ENCODE results near the gene CDC42BPA.

Gene CDC42BPA

DNA sequence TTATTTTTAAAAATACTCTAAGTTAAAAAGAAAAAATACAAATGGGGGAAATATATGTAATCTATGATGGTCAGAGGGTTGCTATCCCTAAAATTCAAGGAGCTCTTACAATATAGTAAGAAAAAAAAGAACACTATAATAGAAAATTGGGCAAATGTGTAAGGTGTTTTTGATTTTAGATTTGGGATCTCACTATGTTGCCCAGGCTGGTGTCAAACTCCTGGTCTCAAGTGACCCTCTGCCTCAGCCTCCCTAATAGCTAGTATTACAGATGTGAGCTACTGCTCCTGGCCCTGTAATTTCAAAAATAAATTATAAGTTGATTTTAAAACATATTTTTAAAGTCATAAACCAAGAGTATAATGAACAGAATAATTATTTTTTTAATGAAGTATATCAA is 45.9 kb downstream of the CDC42BPA start:
- Histone ChIP-seq H2BK5ac (ENCODE audit: low read depth, low read length, poor library complexity) (no peak overlapping the region), H3K27me3 (ENCODE audit: insufficient read depth, low read length) (no peaks in the 10 kb centered on the region), H3K79me2 (ENCODE audit: control insufficient read depth, insufficient read depth, low read length, poor library complexity) (no peaks in the 10 kb centered on the region), H4K91ac (ENCODE audit: low read depth, low read length) (no peak overlapping the region), H3K4me1 (ENCODE audit: control insufficient read depth in 1 of 2, insufficient read depth in 2 of 2, low read length in 2 of 2) (no peaks in the 10 kb centered on the region), H2AFZ (ENCODE audit: insufficient read depth, low read length, poor library complexity) (no peak overlapping the region), H3K4ac (ENCODE audit: low read depth, low read length) (no peak overlapping the region), H2BK12ac (ENCODE audit: low read length) (no peak overlapping the region), H3K23ac (ENCODE audit: low read length) (no peak overlapping the region), H3K27ac (ENCODE audit: low read depth, low read length) (no peak overlapping the region), H3K9me3 (ENCODE audit: insufficient read depth, low read depth, low read length) (no peaks in the 10 kb centered on the region), H3K36me3 (ENCODE audit: control insufficient read depth in 1 of 2, insufficient read depth in 2 of 2, low read length in 2 of 2) (no peaks in the 10 kb centered on the region), H4K12ac (ENCODE audit: low read depth, low read length) (no peak overlapping the region), H3K9ac (ENCODE audit: low read length) (no peak overlapping the region), H3K4me3 (ENCODE audit: low read depth, low read length) (no peak overlapping the region), H3K18ac (ENCODE audit: low read length) (no peak overlapping the region), H4K8ac (ENCODE audit: low read depth, low read length) (no peak overlapping the region), H3K79me1 (ENCODE audit: low read length) (no peaks in the 10 kb centered on the region), H3K4me2 (ENCODE audit: low read length) (no peak overlapping the region), H3K14ac (ENCODE audit: low read length) (no peak overlapping the region), H2AK5ac (ENCODE audit: low read length) (no peak overlapping the region), H2BK120ac (ENCODE audit: insufficient read depth, low read length, poor library complexity) (no peak overlapping the region)
- no peak for DNase-seq

DNA sequence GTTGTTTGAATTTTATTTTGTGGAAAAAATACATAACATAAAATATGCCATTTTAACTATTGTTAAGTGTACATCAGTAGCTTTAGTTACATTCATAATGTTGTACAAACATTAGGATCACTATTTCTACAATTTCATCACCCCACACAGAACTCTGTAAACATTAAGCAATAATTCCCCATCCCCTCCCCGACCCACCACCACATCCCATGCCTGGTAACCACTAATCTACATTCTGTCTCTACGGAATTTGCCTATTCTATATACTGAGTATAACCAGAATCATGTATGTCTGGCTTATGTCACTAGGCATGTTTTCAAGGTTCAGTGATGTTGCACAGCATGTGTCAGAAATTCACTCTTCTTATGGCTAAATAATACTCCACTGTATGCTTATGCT is 47.7 kb downstream of the CDC42BPA start:
- H3K4me1 ChIP-seq (ENCODE audit: control insufficient read depth in 1 of 2, insufficient read depth in 2 of 2, low read length in 2 of 2), result no peaks in the 10 kb centered on the region
- H3K23ac ChIP-seq (ENCODE audit: low read length), result no peak overlapping the region
- no peak overlapping the region for H3K4me3 ChIP-seq (ENCODE audit: low read depth, low read length)
- no CpG with 5 or more reads among the region's 2 CpGs for WGBS (ENCODE audit: extremely low coverage, insufficient coverage, insufficient read length)
- no peak overlapping the region for H2BK12ac ChIP-seq (ENCODE audit: low read length)
- H2AK5ac ChIP-seq (ENCODE audit: low read length), result no peak overlapping the region
- no peak overlapping the region for H3K4me2 ChIP-seq (ENCODE audit: low read length)
- H2BK5ac ChIP-seq (ENCODE audit: low read depth, low read length, poor library complexity), result no peak overlapping the region
- no peak overlapping the region for H3K4ac ChIP-seq (ENCODE audit: low read depth, low read length)
- no peaks in the 10 kb centered on the region for H3K36me3 ChIP-seq (ENCODE audit: control insufficient read depth in 1 of 2, insufficient read depth in 2 of 2, low read length in 2 of 2)
- H3K79me2 ChIP-seq (ENCODE audit: control insufficient read depth, insufficient read depth, low read length, poor library complexity), result no peaks in the 10 kb centered on the region
- no peaks in the 10 kb centered on the region for H3K9me3 ChIP-seq (ENCODE audit: insufficient read depth, low read depth, low read length)
- H4K8ac ChIP-seq (ENCODE audit: low read depth, low read length), result no peak overlapping the region
- H3K9ac ChIP-seq (ENCODE audit: low read length), result no peak overlapping the region
- no peak overlapping the region for H2AFZ ChIP-seq (ENCODE audit: insufficient read depth, low read length, poor library complexity)
- no peaks in the 10 kb centered on the region for H3K27me3 ChIP-seq (ENCODE audit: insufficient read depth, low read length)
- H3K18ac ChIP-seq (ENCODE audit: low read length), result no peak overlapping the region
- no peak overlapping the region for H4K91ac ChIP-seq (ENCODE audit: low read depth, low read length)
- no peak overlapping the region for H3K27ac ChIP-seq (ENCODE audit: low read depth, low read length)
- no peak overlapping the region for H2BK120ac ChIP-seq (ENCODE audit: insufficient read depth, low read length, poor library complexity)
- DNase-seq, result no peak
- no peaks in the 10 kb centered on the region for H3K79me1 ChIP-seq (ENCODE audit: low read length)
- no peak overlapping the region for H3K14ac ChIP-seq (ENCODE audit: low read length)
- H4K12ac ChIP-seq (ENCODE audit: low read depth, low read length), result no peak overlapping the region

DNA sequence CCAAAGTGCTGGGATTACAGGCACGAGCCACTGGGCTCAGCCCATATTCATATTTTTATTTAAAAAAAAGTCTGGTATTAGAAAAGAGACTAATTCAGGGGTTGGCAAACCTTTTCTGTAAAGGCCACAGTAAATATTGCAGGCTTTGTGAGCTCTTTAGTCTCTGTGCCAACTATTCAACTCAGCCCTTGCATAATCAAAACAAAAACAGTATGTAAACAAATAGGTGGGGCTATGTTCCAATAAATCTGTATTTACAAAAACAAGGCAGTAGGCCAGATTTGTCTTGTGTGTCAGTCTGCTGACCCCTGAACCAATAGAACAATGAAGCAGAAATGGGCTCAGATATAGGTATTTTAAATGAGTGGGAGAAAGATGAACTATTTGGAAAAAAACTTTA is 49.3 kb downstream of the CDC42BPA start:
- WGBS (ENCODE audit: extremely low coverage, insufficient coverage, insufficient read length), result no CpG with 5 or more reads among the region's 1 CpG
- H4K91ac ChIP-seq (ENCODE audit: low read depth, low read length), result no peak overlapping the region
- H3K9ac ChIP-seq (ENCODE audit: low read length), result no peak overlapping the region
- H2BK120ac ChIP-seq (ENCODE audit: insufficient read depth, low read length, poor library complexity), result no peak overlapping the region
- DNase-seq, result no peak
- H3K79me2 ChIP-seq (ENCODE audit: control insufficient read depth, insufficient read depth, low read length, poor library complexity), result no peaks in the 10 kb centered on the region
- H3K4me2 ChIP-seq (ENCODE audit: low read length), result no peak overlapping the region
- no peaks in the 10 kb centered on the region for H3K9me3 ChIP-seq (ENCODE audit: insufficient read depth, low read depth, low read length)
- no peak overlapping the region for H3K4me3 ChIP-seq (ENCODE audit: low read depth, low read length)
- no peak overlapping the region for H3K27ac ChIP-seq (ENCODE audit: low read depth, low read length)
- no peak overlapping the region for H2BK5ac ChIP-seq (ENCODE audit: low read depth, low read length, poor library complexity)
- no peak overlapping the region for H3K4ac ChIP-seq (ENCODE audit: low read depth, low read length)
- peaks cover 0 to 2% of the 10 kb centered on the region in 2 experiments for H3K36me3 ChIP-seq (ENCODE audit: control insufficient read depth in 1 of 2, insufficient read depth in 2 of 2, low read length in 2 of 2)
- no peak overlapping the region for H4K8ac ChIP-seq (ENCODE audit: low read depth, low read length)
- no peak overlapping the region for H2AFZ ChIP-seq (ENCODE audit: insufficient read depth, low read length, poor library complexity)
- H3K23ac ChIP-seq (ENCODE audit: low read length), result no peak overlapping the region
- no peak overlapping the region for H3K14ac ChIP-seq (ENCODE audit: low read length)
- no peak overlapping the region for H2BK12ac ChIP-seq (ENCODE audit: low read length)
- H4K12ac ChIP-seq (ENCODE audit: low read depth, low read length), result no peak overlapping the region
- no peaks in the 10 kb centered on the region for H3K4me1 ChIP-seq (ENCODE audit: control insufficient read depth in 1 of 2, insufficient read depth in 2 of 2, low read length in 2 of 2)
- no peak overlapping the region for H2AK5ac ChIP-seq (ENCODE audit: low read length)
- no peaks in the 10 kb centered on the region for H3K27me3 ChIP-seq (ENCODE audit: insufficient read depth, low read length)
- no peak overlapping the region for H3K18ac ChIP-seq (ENCODE audit: low read length)
- no peaks in the 10 kb centered on the region for H3K79me1 ChIP-seq (ENCODE audit: low read length)

DNA sequence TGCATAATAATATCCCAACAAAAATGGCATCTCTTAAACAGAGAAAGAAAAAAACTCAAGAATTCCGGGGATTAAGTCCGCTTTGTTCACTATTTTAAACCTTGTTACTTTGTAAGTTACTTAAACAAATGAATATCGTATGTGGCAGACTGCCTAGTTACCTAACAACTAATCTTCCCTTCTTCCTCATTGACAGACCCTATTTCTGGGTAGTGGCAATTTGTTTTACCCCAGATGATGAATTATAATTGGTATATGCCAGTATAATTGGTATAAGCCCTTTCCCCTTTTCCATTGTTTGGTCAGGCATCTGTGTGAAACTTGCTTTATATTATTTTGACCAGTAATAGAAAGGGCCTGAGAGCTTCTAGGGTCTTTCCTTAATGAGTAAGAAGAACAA is 52.4 kb downstream of the CDC42BPA start:
- no peak overlapping the region for H3K14ac ChIP-seq (ENCODE audit: low read length)
- no peaks in the 10 kb centered on the region for H3K79me2 ChIP-seq (ENCODE audit: control insufficient read depth, insufficient read depth, low read length, poor library complexity)
- no peak overlapping the region for H4K91ac ChIP-seq (ENCODE audit: low read depth, low read length)
- H2BK12ac ChIP-seq (ENCODE audit: low read length), result no peak overlapping the region
- H3K9ac ChIP-seq (ENCODE audit: low read length), result no peak overlapping the region
- H2BK5ac ChIP-seq (ENCODE audit: low read depth, low read length, poor library complexity), result no peak overlapping the region
- H3K79me1 ChIP-seq (ENCODE audit: low read length), result no peaks in the 10 kb centered on the region
- H3K18ac ChIP-seq (ENCODE audit: low read length), result no peak overlapping the region
- H2BK120ac ChIP-seq (ENCODE audit: insufficient read depth, low read length, poor library complexity), result no peak overlapping the region
- WGBS (ENCODE audit: extremely low coverage, insufficient coverage, insufficient read length), result no CpG with 5 or more reads among the region's 3 CpGs
- no peak overlapping the region for H2AK5ac ChIP-seq (ENCODE audit: low read length)
- H3K9me3 ChIP-seq (ENCODE audit: insufficient read depth, low read depth, low read length), result no peaks in the 10 kb centered on the region
- H3K27ac ChIP-seq (ENCODE audit: low read depth, low read length), result no peak overlapping the region
- no peaks in the 10 kb centered on the region for H3K27me3 ChIP-seq (ENCODE audit: insufficient read depth, low read length)
- H3K4ac ChIP-seq (ENCODE audit: low read depth, low read length), result no peak overlapping the region
- no peak overlapping the region for H4K12ac ChIP-seq (ENCODE audit: low read depth, low read length)
- no peak for DNase-seq
- no peak overlapping the region for H4K8ac ChIP-seq (ENCODE audit: low read depth, low read length)
- H3K4me1 ChIP-seq (ENCODE audit: control insufficient read depth in 1 of 2, insufficient read depth in 2 of 2, low read length in 2 of 2), result no peaks in the 10 kb centered on the region
- peaks cover 0 to 2% of the 10 kb centered on the region in 2 experiments for H3K36me3 ChIP-seq (ENCODE audit: control insufficient read depth in 1 of 2, insufficient read depth in 2 of 2, low read length in 2 of 2)
- H2AFZ ChIP-seq (ENCODE audit: insufficient read depth, low read length, poor library complexity), result no peak overlapping the region
- H3K23ac ChIP-seq (ENCODE audit: low read length), result no peak overlapping the region
- H3K4me2 ChIP-seq (ENCODE audit: low read length), result no peak overlapping the region
- H3K4me3 ChIP-seq (ENCODE audit: low read depth, low read length), result no peak overlapping the region
